ENCODE data around the gene GARNL3. TPM values are rescaled to one million over a fixed set of nuclear protein-coding genes. Genes with fewer than 3 reads are reported as not detected.

Gene GARNL3
- total and polyA plus RNA-seq, 2 donors (not counting 3 experiments of a cell fraction or from before 2014, with no cell fraction given), result 1.4 to 8.3 TPM

DNA sequence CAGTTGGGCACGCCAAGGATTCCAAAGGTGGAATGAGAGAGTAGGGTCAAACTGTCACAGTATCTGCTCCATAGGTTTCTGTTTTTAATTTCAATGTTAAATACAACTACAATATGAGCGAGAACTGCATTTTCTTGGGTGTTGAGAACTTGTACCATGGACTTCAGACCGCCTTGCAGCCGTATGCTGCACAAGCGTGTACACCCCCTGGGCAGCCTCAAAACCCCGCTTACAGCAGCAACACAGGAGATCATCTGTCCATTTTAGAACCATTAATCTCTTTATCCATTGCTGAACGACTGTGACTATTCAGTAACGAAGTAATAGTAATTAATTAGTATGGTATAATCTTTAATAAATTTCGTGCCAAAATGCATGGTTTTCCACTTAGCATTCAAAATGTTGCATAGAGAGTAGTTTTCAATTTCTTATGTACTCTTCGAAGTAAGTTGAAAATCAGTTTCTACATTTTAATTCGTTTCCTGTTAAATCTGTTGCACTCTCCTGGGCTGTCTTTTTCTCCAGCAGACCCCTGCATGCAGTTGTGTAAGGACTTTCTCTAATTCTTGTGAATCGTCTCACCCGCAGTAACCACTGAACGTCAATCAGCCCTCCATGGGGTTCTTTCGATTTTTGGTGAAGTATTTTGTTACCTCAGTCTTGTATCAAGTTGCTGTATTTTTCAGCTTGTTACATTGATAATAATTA, 42.0 kb upstream of the GARNL3 start:
- DNase-seq (ENCODE audit: low read depth, low spot score) (no peak), FAIRE-seq (no peak)
- Histone ChIP-seq H3K36me3 (ENCODE audit: control insufficient read depth in 2 of 2, extremely low read depth in 1 of 2, insufficient read depth in 2 of 2, low read length in 2 of 2) (no peaks in the 10 kb centered on the region), H3K4me1 (ENCODE audit: control insufficient read depth, extremely low read depth, insufficient read depth, low read length) (peaks cover 6% of the 10 kb centered on the region), H3K79me2 (ENCODE audit: control insufficient read depth, insufficient read depth, low read length) (no peaks in the 10 kb centered on the region), H3K27ac (ENCODE audit: insufficient read depth, low read depth, low read length) (no peak overlapping the region), H3K27me3 (ENCODE audit: control insufficient read depth in 2 of 2, insufficient read depth in 2 of 2, low read length in 2 of 2) (peaks cover 14 to 27% of the 10 kb centered on the region in 2 experiments), H3K9me3 (replicated peaks; ENCODE audit: control insufficient read depth, insufficient read depth, low read length) (no peaks in the 10 kb centered on the region), H3K9me1 (replicated peaks; ENCODE audit: control insufficient read depth, extremely low read depth, insufficient read depth, low read length) (no peaks in the 10 kb centered on the region), H3K4me2 (ENCODE audit: insufficient read depth, low read length) (no peak overlapping the region), H4K20me1 (replicated peaks; ENCODE audit: control insufficient read depth, extremely low read depth, insufficient read depth, low read length) (no peaks in the 10 kb centered on the region), H2AFZ (ENCODE audit: low read depth, low read length) (no peak overlapping the region), H3K4me3 (replicated peaks in 1 of 3; ENCODE audit: insufficient read depth in 1 of 3, low read depth in 1 of 3, low read length in 3 of 3) (no peak overlapping the region), H3K9ac (replicated peaks; ENCODE audit: extremely low read depth, insufficient read depth, low read length) (no peak overlapping the region)
- CTCF ChIA-PET, result interaction anchor here (4.5 kb wide), 1 partner anchor 123 kb away, joined by 29 read pairs; no protein-coding TSS in a partner anchor
- no TSS peak for BruUV-seq (replicated peaks)
- no peak for TF ChIP-seq EZH2 (IDR thresholded peaks at IDR 0.05; ENCODE audit: borderline replicate concordance, low read depth, low read length, severe bottlenecking)
- TF ChIP-seq POLR2A (IDR thresholded peaks at IDR 0.05; ENCODE audit: low read depth, low read length), result no peak
- TF ChIP-seq GATA2 (IDR thresholded peaks at IDR 0.05; ENCODE audit: insufficient read depth, insufficient read length, low read depth, low read length), result no peak
- no peak for TF ChIP-seq JUN (IDR thresholded peaks at IDR 0.05; ENCODE audit: borderline replicate concordance, insufficient read depth, insufficient read length, low read depth)
- no peak for TF ChIP-seq MAX (IDR thresholded peaks at IDR 0.05; ENCODE audit: insufficient read depth, insufficient read length)
- no peak for TF ChIP-seq MYC (IDR thresholded peaks at IDR 0.05; ENCODE audit: low read depth, low read length)
- POLR2A ChIA-PET, result no interaction called here
- dilution Hi-C loops (cut with MboI; ENCODE audit: extremely low pct_ligation_motif_present, low sequenced_read_pairs), result no loop called here
- intact Hi-C loops (cut with micrococcal nuclease), result no loop called here

DNA sequence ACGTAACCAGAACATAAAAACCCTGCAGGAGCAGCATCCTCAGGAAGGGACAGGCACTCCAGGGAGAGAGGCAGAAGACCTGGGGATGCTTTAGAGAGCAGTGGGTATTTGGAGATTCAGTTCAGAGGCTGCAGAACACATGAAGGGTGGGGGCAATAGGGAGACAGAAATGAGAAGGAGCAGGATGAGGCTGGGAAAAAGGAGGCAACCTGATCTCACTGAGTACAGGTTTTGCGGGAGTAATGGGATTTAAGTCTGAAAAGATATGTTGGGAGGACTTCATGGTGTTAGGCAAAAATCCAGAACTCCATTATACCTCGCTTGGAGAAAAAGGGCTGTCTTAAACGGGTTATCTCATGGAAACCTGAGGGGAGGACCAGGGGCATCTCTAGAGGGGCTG, 41.3 kb upstream of the GARNL3 start:
- CTCF ChIA-PET, result interaction anchor here (1.2 to 4.5 kb wide), 6 partner anchors 18 to 228 kb away, joined by 3 to 29 read pairs (median 12); partner anchors contain the start of genes LRSAM1, RPL12, SLC2A8 and ZNF79
- H4K20me1 ChIP-seq (replicated peaks; ENCODE audit: control insufficient read depth, extremely low read depth, insufficient read depth, low read length), result no peaks in the 10 kb centered on the region
- H3K9ac ChIP-seq (replicated peaks; ENCODE audit: extremely low read depth, insufficient read depth, low read length), result no peak overlapping the region
- dilution Hi-C loops (cut with MboI; ENCODE audit: extremely low pct_ligation_motif_present, low sequenced_read_pairs) (no loop called here), intact Hi-C loops (cut with micrococcal nuclease) (no loop called here)
- BruUV-seq (replicated peaks), result no TSS peak
- no peaks in the 10 kb centered on the region for H3K9me1 ChIP-seq (replicated peaks; ENCODE audit: control insufficient read depth, extremely low read depth, insufficient read depth, low read length)
- H3K4me2 ChIP-seq (ENCODE audit: insufficient read depth, low read length), result no peak overlapping the region
- H2AFZ ChIP-seq (ENCODE audit: low read depth, low read length), result no peak overlapping the region
- POLR2A ChIA-PET, result no interaction called here
- no peak overlapping the region for H3K4me3 ChIP-seq (replicated peaks in 1 of 3; ENCODE audit: insufficient read depth in 1 of 3, low read depth in 1 of 3, low read length in 3 of 3)
- H3K27ac ChIP-seq (ENCODE audit: insufficient read depth, low read depth, low read length), result no peak overlapping the region
- no peaks in the 10 kb centered on the region for H3K79me2 ChIP-seq (ENCODE audit: control insufficient read depth, insufficient read depth, low read length)
- peaks cover 14 to 27% of the 10 kb centered on the region in 2 experiments for H3K27me3 ChIP-seq (ENCODE audit: control insufficient read depth in 2 of 2, insufficient read depth in 2 of 2, low read length in 2 of 2)
- no peaks in the 10 kb centered on the region for H3K36me3 ChIP-seq (ENCODE audit: control insufficient read depth in 2 of 2, extremely low read depth in 1 of 2, insufficient read depth in 2 of 2, low read length in 2 of 2)
- no peak for TF ChIP-seq JUN (IDR thresholded peaks at IDR 0.05; ENCODE audit: borderline replicate concordance, insufficient read depth, insufficient read length, low read depth)
- TF ChIP-seq POLR2A (IDR thresholded peaks at IDR 0.05; ENCODE audit: low read depth, low read length), result no peak
- no peak for TF ChIP-seq GATA2 (IDR thresholded peaks at IDR 0.05; ENCODE audit: insufficient read depth, insufficient read length, low read depth, low read length)
- TF ChIP-seq POLR2AphosphoS5 (IDR thresholded peaks at IDR 0.05; ENCODE audit: insufficient read depth, low read depth, low read length), result no peak
- TF ChIP-seq MYC (IDR thresholded peaks at IDR 0.05; ENCODE audit: low read depth, low read length), result no peak
- TF ChIP-seq EZH2 (IDR thresholded peaks at IDR 0.05; ENCODE audit: borderline replicate concordance, low read depth, low read length, severe bottlenecking), result no peak
- TF ChIP-seq CTCF (IDR thresholded peaks at IDR 0.05; ENCODE audit: extremely low read depth in 1 of 2, insufficient read depth in 1 of 2, low read depth in 1 of 2, low read length in 2 of 2), result no peak
- TF ChIP-seq MAX (IDR thresholded peaks at IDR 0.05; ENCODE audit: insufficient read depth, insufficient read length), result no peak
- no peak for TF ChIP-seq FOS (IDR thresholded peaks at IDR 0.05; ENCODE audit: borderline replicate concordance, insufficient read depth, low read length)
- DNase-seq (ENCODE audit: low read depth, low spot score), result no peak
- H3K4me1 ChIP-seq (ENCODE audit: control insufficient read depth, extremely low read depth, insufficient read depth, low read length), result peaks cover 6% of the 10 kb centered on the region
- no peak for FAIRE-seq
- no peaks in the 10 kb centered on the region for H3K9me3 ChIP-seq (replicated peaks; ENCODE audit: control insufficient read depth, insufficient read depth, low read length)
